DMS79 (cell line): Measurements from ENCODE around the gene STRADB.
"Not testable (repeated sequence)": the region's sequence is repeated elsewhere in the genome, so short reads cannot be mapped to it uniquely, and the experiment has no call there.

Experiments
- DNase-seq: peaks from one replicate; lab custom pipeline; 2025; lab: John Stamatoyannopoulos, UW

The STRADB gene

GRCh38 chr2:201430322-201430721, 21.2 kb upstream of the STRADB start:
- not testable (repeated sequence) for DNase-seq

GRCh38 chr2:201430839-201431238, 20.7 kb upstream of the STRADB start:
- no peak for DNase-seq

- DNase-seq: no peak
Measured at GRCh38 chr2:201432038-201432620, 19.4 kb upstream of the STRADB start.

- no peak for DNase-seq
Measured at GRCh38 chr2:201432621-201433393, 18.7 kb upstream of the STRADB start.

GRCh38 chr2:201433394-201433995, 18.0 kb upstream of the STRADB start:
- no peak for DNase-seq

DNA sequence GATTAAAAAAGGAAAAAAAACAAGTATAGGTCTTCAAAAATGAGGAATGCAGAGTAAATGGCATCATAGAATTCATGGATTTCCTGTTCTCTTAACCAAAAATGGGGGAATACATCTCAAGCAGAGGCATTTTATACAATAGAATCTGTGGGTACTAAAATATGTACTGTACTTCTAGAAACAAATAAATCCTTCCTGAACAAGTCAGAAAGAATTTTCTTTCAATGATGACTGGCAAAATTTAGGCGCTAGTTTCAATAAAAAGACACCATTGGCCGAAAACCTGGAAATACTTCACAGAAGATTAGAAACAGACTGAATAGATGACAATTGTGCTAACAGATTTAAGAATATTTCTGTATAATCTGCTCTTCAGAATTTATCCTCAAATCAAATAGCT, 15.4 kb upstream of the STRADB start:
- no peak for DNase-seq

- DNase-seq: not testable (repeated sequence)
Measured at GRCh38 chr2:201439336-201439922, 12.1 kb upstream of the STRADB start.

GRCh38 chr2:201440182-201440581, 11.4 kb upstream of the STRADB start:
- peak; percentile 81 for DNase-seq

- no peak for DNase-seq
Measured at GRCh38 chr2:201441409-201441808, 10.1 kb upstream of the STRADB start.

GRCh38 chr2:201444746-201445465, 6.6 kb upstream of the STRADB start:
- DNase-seq: no peak

DNA sequence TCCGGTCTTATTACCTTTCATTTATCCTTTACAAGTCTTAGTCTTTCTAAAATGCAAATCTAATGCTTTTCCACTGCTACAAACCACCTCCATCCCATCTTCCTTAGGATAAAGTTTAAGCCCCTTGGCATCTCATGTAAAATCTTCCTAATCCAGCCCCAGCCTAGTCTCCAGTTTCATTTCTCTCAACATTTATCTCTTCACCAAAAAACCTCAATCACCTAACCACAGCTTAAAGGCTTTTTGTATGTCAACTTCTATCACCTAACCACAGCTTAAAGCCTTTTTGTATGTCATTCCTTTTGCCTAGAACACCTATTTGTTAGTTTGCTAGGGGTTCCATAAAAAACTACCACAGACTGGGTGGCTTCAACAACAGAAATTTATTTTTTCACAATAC, 4.5 kb upstream of the STRADB start:
- no peak for DNase-seq

DNA sequence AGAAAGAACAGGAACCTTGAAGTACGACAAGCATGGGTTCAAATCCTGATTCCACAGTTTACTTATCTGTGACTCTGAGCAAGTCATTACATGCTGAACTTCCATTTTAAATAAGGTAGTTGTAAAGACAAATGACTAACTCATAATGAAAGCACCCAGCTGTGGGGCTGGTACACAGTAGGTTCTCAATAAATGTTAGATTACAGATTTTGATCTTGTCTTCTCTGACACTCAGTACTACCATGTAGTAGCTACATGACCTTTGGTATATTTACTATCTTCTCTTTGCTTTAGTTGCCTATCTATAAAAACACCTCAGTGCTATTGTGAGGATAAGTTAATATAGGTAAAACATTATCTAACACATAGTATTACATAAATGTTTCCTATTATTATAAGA, 3.5 kb upstream of the STRADB start:
- no peak for DNase-seq

DNA sequence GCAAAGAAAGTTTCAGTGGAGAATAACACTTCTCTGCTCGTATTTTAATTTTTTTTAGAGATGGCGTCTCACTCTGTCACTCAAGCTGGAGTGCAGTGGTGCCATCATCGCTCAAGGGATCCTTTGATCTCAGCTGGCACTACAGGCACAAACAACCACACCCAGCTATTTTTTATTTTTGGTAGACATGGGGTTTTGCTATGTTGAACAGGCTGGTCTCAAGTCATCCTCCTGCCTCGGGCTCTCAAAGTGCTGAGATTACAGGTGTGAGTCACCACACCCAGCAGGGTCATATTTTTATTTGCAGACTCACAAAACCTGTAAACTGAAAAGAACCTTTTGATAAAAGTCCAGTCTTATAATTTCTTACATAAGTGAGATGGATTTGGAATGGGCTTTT, 2.8 kb upstream of the STRADB start:
- no peak for DNase-seq

DNA sequence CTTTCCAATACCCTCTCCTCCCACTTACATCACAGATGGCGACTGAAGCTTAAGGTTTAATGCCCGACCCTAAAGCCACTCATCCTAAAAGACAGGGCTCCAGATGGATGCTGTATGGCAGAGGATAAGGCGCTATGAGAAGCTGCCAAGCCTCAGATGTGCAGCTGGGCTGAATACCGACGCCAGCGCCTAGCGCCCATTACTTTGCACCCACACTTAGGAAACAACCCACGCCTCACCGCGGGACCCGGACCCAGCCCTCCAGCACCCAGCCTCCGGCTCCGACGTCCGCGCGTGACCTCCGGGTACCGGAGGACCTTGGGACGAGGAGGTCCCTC, 617 bp upstream of the STRADB start:
- no peak for DNase-seq

DNA sequence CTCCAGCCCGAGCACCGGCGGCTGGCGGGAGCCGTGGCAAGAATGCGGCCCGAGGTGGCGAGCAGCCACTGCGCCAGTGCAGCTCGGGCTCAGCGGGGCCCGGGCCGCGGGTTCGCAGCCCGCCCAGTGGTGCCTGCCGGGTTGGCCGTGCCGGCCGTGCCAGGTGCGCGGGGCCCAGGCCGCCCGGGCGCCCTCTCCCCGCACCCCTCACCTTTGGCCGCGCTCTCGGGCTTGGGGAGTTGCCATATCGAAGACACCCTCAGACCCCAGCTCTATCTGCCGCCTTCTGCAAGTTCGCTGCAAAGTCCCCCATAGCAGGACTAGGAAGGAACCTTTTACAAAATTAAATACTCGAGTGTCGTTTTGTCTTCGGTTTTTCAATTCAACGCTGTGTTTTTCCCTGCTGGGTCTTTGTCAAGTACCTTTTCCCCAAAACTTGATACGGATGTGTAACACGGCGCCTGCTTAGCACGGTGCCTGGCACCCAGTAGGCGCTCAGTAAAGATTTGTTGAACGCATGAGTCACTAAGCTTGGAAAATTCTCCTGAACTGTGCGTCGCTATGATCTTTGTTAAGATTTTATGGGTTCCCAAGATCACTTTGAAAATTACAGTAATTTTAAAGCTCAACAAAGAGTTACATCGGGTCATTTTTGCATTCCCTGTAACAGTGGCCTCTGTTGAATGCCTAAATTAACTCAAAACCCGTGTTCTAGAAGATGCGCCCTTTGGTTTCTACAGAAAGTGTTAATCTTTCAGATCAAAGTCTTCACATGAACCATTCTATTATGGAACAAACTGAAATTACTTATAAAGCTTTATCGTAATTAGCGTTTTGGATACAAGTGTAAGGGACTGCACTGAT, 750 bp downstream of the STRADB start:
- no peak for DNase-seq

DNA sequence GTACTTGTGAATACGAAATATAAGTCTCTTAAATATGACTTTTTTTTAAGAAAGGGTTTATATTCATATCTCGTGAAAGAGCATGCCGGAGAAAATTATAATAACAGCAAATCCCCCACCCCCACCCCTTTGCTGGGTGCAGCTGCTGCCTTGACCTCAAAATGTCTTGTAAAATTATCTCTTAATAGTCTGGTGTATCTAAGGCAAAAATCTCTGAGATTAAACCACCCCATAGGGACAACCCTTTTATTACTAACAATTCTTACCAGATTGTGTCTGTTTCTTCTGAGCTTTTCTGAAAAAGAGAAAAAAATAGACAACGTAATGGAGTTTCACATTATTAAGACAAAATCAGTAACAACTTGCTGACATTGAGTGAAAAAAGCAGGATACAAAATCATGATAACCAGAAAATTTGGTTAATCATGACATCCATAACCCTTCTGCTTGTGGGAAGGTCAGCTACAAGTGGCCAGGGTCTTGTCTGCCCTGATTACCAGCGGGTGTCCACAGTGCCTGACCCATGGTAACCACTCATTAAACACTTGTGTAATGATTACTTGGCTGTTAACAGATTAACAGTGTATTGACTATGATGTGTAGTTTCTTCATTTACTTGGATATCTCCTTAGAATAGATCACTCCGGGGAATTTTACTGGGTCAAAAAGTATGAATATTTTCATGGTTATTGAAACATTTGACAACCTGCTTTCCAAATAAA, 1.5 kb downstream of the STRADB start:
- no peak for DNase-seq

GRCh38 chr2:201458381-201458780, 6.8 kb downstream of the STRADB start:
- DNase-seq: no peak

GRCh38 chr2:201460532-201460931, 9.0 kb downstream of the STRADB start:
- no peak for DNase-seq

DNA sequence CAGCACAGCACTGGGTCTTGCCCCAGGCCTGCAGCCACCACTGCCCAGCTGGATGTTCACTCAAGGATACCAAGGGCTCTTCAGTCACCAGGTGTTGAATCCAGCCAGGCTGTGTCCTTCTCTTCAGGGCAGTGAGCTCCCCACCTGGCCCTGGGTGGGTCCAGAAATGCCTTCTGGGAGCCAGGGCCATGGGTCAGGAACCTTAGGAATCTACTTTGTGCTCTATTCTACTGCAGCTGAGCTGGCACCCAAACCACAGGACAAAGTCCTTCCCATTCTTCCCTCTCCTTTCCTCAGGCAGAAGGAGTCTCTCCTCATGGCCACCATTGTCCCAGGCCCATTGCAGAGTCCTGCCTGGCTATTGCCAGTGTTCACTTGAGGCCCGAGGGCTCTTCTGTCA, 13.0 kb downstream of the STRADB start:
- no peak for DNase-seq

- no peak for DNase-seq
Measured at GRCh38 chr2:201465524-201465971, 14.0 kb downstream of the STRADB start.
